ENCODE measurements around the gene IL17B.

The IL17B gene

DNA sequence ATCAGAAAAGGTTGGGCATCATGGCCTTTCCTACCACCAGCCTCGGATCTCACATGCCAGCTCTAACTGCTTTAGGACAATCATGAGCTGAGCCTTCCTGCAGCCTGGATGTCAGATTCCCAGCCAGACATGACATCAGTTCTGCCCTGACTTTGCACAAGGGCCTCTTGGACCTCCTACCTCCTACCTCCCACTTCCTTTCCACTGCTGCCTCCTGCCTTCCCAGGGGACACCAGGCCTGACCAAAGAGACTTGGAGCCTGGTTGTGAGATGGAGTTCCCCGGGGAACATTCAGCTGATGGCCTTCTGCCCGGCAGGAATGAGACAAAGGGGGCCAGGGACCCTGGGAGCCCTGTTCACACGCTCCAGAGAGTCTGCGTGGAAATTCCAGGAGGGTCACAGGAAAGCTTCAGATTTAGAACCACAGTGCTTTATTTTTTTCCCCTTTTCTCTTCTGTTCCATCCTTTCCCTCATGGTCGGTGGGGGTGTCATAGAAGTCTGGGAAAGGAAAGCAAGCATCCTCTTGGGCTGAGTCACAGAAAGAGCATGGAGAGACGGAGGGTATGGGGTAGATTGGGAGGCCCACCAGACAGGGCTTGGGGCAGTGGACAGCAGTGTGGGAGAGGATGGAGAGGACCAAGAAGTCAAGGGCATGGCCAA is 35.4 kb upstream of the IL17B start:
- DNase-seq (ENCODE audit: low read depth, low spot score) = no peak

GRCh38 chr5:149413477-149414210 is 34.6 kb upstream of the IL17B start:
- no peak for DNase-seq (ENCODE audit: low read depth, low spot score)

DNA sequence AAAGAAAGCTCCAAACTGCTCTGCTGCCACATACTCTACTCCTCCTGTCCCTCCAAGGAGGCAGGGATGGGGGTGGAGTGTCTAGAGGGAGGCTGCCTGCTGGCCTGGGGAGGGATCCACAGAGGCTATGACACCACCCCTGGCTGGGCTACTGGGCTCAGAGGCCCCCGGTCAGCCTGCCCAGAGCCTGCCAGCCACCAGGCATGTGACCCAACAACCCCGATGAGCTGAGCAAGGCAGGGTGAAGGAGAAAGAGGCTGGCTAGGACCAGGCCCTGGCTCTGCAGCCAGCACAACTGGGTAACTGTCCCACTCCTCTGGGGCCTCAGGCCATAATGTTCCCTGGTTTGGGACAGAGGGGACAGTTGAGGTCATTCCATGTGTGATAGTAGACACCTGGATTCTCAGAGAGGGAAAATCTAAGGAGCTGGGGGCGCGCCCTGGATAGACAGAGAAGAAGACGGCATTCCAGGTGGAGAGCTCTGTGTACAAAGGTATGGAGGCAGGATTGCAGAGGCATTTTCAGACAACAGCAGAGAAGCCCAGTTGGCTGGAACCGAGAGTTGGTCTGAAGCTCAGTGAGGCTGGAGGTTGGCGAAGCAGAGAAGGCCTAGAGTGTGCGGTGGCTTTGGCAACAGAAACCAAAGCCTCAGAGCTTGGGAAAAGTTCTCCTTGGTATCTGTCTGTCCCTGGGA is 33.8 kb upstream of the IL17B start:
- no peak for DNase-seq (ENCODE audit: low read depth, low spot score)

DNA sequence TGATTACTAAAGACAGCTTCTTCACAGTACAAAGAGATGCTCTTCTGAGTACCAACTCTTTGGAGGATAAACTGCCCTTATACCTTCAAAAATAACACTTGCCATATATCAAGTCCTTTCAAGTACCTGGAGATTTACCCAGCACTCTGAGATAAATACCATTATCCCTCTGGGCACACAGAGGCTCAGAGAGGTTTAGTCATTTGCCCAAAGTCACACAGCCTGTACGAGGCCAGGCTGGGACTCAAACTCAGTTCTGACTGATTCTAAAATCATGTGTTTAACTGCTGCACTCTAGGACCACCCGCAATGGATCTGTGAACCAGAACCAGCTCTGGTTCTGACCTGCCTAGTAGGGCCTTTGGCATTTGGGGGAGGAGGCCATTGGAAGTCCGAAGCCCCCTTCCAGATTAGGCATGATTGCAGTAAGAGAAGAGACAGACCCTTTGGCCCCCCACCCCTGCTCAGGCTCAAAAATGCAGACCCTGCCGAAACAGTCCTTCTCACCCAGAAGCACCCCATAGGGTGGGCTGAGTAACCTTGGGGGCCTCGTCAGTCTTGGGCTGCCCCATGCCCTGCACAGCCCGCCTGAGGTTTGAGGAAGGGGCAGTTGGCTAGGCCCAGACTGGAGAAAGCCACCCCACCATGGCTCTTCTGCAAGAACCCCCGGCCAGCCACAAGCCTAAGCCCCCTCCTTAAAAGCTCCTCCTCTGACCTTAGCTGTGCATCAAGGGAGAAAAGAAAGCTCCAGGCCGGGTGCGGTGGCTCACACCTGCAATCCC is 32.8 kb upstream of the IL17B start:
- DNase-seq (ENCODE audit: low read depth, low spot score) = no peak

- DNase-seq (ENCODE audit: low read depth, low spot score) = no peak
Measured at GRCh38 chr5:149410721-149411432, 31.8 kb upstream of the IL17B start.

DNA sequence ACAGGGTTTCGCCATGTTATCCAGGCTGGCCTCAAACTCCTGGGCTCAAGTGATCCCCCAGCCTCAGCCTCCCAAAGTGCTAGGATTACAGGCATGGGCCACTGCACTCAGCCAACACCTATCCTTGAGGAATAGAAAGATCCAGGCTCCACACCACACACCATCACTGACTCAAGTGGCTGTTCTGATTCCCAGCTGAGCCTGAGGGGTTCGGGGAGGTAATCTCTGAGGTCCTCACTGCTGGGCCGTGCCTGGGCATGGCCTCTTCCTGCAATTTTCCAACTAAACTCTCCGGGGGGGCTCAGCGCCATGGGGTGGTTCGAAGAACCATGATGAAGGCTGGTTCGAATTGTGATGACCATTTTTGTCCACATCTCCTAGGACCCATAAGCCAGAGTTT is 31.0 kb upstream of the IL17B start:
- DNase-seq (ENCODE audit: low read depth, low spot score) = no peak

DNA sequence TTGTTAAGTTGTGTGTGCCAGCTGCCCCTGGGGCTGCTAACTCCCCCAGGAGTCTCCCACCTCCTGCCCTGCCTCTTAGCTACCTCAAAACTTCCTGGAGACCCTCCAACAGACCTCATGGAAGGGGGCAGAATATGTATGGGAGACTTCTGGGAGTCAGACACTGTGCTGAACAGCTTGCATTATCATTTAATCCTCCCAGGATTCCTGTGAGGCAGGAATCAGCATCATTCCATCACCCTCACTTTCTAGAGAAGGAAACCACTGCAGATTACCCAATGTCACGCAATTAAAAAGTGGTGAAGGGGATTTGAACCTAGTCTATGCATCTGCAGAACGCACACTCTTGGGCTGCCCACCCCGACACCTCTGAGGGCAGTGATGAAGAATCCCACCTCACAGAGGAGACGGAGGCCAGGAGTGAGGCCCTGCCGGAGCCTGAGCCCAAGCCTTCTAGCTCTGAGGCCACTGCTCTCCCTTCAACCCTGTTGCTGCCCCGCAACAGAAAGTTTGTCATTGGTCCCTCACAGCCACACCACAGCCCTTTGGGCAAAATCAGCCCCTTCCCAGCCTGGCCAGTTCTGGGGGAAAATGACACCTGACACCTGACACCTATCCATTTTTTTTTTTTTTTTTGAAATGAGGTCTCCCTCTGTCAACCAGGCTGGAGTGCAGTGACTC is 30.3 kb upstream of the IL17B start:
- DNase-seq (ENCODE audit: low read depth, low spot score) = no peak

DNA sequence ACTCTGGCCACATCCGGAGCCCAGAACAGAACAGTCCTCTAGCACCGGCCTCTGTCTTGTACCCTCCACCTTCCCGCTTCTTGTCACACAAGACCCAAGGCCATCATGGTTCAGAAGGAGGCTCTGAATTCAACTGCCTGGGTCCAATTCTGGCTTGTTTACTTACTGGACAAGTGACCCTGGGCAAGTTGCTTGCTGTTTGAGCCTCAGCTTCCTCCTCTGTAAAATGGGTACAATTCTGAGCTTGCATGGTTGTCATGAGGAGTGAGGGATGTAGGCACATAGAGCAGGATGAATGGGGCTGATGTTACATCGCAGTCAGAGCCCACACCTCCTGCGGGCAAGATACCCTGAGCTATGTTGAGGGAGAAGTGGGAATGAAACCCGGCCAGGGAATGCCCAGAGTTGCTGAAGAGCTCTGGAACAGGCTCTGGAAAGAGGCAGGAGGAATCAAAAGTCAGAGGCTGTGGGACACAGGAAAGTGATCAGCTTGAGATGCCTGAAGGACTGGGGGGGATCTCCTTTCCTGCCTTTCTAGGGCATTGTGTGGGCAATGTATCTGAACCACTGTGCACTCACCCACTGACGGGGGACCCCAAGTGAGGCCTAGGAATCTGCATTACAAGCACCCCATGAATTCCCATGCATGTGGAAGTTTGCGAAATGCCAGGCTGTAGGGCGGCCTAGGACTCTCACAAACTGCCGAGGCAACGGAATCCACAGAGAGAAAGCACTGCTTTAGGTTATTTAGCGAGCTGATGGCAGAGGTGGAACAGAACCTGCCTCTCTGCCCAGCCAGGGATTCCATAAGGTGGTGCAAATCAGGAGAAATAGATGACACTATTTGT is 29.4 kb upstream of the IL17B start:
- no peak for DNase-seq (ENCODE audit: low read depth, low spot score)

GRCh38 chr5:149407323-149408251 is 28.5 kb upstream of the IL17B start:
- DNase-seq (ENCODE audit: low read depth, low spot score) = no peak

DNA sequence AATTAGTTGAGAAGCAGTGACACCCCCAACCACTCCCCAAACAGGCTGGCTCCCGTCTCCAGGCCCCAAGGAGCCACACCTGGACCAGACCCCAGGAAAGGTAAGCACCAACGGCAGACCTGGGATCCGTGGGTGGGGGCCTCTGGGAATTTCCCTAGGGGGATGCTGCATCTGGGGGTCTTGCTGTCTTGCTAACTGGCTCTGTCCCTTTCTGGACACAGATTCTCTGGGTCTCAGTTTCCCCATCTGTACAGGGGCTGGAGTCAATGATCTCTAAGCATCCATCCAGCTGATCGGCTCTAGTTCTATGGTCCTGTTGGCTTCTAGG is 27.9 kb upstream of the IL17B start:
- no peak for DNase-seq (ENCODE audit: low read depth, low spot score)

GRCh38 chr5:149406203-149406978 is 27.3 kb upstream of the IL17B start:
- peak; percentile 93 for DNase-seq (ENCODE audit: low read depth, low spot score)

DNA sequence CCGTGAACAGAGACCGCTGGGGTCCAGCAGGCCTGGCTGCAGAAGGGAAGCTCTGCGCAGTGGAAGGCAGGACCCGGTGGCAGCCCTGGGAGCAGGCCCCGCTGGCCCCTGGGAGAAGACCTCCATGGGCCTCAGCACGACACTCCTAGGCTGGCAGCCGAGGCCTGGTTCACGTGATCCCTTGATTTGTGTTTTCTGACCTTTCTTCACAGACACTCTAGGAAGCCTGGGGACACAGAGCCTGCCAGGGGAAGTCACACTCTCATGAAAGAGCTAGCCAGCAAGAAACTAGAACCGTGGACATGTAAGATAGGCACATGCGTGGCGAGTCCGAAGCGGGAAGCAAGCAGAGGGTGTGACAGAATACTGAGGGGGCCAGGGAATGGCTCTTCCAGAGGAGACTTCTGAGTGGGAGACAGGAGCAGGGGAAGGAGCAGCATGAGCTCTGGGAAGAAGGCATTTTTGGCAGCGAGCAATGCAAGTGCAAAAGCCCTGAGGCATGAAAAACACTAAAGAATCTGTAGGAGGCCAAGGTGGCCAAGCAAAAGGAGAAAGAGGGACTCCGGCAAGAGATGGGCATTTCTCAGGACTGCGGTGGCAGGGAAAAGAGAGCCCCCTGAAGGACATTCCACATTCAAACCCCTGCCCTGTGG is 26.6 kb upstream of the IL17B start:
- no peak for DNase-seq (ENCODE audit: low read depth, low spot score)

- no peak for DNase-seq (ENCODE audit: low read depth, low spot score)
Measured at GRCh38 chr5:149404746-149405549, 25.9 kb upstream of the IL17B start.

GRCh38 chr5:149403923-149404745 is 25.0 kb upstream of the IL17B start:
- no peak for DNase-seq (ENCODE audit: low read depth, low spot score)

GRCh38 chr5:149402291-149402690 is 23.2 kb upstream of the IL17B start:
- DNase-seq (ENCODE audit: low read depth, low spot score) = no peak

GRCh38 chr5:149401051-149401450 is 22.0 kb upstream of the IL17B start:
- DNase-seq (ENCODE audit: low read depth, low spot score) = no peak
